HG02798 (cell line): Measurements from ENCODE around the gene HBD.

Experiments used
- ATAC-seq: cut with Tn5 transposase; IDR thresholded peaks from one replicate; pipeline ENCODE4 v1.9.1; 2021; ENCODE audit warnings: mild to moderate bottlenecking; ENCODE audit not compliant: unreplicated experiment, poor library complexity

Gene HBD

DNA sequence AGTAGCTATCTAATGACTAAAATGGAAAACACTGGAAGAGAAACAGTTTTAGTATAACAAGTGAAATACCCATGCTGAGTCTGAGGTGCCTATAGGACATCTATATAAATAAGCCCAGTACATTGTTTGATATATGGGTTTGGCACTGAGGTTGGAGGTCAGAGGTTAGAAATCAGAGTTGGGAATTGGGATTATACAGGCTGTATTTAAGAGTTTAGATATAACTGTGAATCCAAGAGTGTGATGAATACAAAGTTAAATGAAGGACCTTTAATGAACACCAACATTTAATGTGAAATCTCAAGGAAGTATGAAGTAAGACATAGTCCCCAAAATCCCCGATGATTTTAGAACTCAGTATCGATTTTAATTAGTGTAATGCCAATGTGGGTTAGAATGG lies 3.1 kb upstream of the HBD start:
- no peak for ATAC-seq

DNA sequence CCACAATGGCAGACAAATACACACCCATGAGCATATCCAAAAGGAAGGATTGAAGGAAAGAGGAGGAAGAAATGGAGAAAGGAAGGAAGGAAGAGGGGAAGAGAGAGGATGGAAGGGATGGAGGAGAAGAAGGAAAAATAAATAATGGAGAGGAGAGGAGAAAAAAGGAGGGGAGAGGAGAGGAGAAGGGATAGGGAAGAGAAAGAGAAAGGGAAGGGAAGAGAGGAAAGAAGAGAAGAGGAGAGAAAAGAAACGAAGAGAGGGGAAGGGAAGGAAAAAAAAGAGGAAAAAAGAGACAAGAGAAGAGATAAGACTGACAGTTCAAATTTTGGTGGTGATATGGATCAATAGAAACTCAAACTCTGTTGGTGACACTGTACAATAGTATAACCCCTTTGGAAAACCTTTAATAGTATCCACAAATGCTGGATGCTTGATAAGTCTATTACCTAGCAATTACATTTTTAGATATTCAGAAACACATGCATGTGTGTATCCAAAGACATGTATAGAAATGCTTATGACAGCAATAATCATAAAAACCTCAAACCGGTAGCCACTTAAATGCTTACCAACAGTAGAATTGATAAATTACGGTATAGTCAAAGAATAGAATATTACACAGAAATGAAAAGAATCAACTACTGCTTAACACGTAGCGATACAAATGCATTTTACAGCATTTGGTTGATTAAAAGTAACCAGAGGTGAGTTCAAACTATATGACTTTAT lies 1.2 kb upstream of the HBD start:
- ATAC-seq, result no peak

GRCh38 chr11:5233307-5233706 lies 976 bp downstream of the HBD start:
- no peak for ATAC-seq

GRCh38 chr11:5232821-5233220 lies 1.5 kb downstream of the HBD start:
- no peak for ATAC-seq

DNA sequence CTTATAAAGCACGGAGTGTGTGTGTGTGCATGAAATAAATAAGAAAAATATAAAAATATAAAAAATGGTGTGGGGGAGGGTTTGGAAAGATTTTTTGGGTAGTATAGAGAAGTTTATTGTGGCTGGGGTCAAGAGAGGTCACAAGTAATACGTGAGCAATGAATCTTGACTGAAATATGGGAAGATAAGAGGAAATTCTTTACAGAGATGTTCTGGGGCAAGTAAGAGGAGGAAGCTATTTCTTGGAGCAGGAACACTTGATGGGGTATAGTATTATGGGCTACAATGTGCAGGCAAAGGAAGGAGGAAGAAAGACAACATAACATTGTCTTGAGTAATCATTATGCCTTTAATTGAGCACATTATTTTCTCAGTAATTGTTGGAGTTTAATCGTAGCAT lies 2.1 kb downstream of the HBD start:
- no peak for ATAC-seq

GRCh38 chr11:5231111-5231510 lies 3.2 kb downstream of the HBD start:
- no peak for ATAC-seq

GRCh38 chr11:5230266-5230665 lies 4.0 kb downstream of the HBD start:
- no peak for ATAC-seq

DNA sequence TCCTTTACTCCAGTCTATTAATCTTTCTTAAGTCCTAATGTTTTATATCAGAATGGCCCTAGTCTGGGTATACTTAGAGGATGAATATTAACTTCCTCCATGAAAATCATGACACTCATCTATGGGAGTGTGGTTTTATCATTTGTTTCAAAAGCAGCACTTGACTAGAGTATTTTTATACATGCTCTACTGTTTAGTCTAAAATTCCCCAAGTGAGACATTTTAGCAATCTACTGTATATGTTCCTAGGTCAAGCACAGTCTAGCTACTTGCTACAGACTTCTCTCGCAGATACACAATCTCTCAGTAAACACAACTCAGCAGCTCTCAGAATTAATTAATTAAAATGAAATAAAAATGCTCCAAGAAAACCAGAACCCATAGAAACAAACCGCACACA lies 4.5 kb downstream of the HBD start:
- no peak for ATAC-seq

GRCh38 chr11:5229356-5229755 lies 4.9 kb downstream of the HBD start:
- ATAC-seq, result no peak

DNA sequence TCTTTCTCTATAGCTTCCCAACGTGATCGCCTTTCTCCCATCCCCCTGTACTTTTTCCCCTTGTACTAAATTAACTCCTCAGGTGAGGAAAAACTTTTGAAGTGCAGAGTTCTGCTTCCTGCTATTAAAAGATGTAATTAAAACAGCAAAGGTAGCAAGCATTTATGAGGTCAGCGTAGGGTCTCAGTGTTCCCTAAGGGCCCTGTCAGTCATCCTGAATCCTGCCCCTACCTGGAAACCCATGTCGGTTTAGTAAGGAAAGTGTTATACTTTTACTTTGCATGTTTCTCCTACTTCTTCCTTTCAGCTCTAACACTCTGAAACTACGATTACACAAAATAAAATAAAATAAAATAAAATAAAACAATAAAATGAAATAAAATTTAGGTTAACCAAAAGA lies 6.2 kb downstream of the HBD start:
- ATAC-seq, result no peak

- ATAC-seq, result no peak
These were observed 6.6 kb downstream of the HBD start for GRCh38 chr11:5227681-5228080.

DNA sequence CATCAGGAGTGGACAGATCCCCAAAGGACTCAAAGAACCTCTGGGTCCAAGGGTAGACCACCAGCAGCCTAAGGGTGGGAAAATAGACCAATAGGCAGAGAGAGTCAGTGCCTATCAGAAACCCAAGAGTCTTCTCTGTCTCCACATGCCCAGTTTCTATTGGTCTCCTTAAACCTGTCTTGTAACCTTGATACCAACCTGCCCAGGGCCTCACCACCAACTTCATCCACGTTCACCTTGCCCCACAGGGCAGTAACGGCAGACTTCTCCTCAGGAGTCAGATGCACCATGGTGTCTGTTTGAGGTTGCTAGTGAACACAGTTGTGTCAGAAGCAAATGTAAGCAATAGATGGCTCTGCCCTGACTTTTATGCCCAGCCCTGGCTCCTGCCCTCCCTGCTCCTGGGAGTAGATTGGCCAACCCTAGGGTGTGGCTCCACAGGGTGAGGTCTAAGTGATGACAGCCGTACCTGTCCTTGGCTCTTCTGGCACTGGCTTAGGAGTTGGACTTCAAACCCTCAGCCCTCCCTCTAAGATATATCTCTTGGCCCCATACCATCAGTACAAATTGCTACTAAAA lies 7.5 kb downstream of the HBD start, which contains the start of gene HBB:
TSS of gene HBB (minus strand) at position 340 of the 579 bp plus-strand sequence. CDS start at position 290, 50 bp downstream.
- ATAC-seq, result no peak

DNA sequence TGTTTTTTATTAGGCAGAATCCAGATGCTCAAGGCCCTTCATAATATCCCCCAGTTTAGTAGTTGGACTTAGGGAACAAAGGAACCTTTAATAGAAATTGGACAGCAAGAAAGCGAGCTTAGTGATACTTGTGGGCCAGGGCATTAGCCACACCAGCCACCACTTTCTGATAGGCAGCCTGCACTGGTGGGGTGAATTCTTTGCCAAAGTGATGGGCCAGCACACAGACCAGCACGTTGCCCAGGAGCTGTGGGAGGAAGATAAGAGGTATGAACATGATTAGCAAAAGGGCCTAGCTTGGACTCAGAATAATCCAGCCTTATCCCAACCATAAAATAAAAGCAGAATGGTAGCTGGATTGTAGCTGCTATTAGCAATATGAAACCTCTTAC lies 8.8 kb downstream of the HBD start:
- no peak for ATAC-seq

DNA sequence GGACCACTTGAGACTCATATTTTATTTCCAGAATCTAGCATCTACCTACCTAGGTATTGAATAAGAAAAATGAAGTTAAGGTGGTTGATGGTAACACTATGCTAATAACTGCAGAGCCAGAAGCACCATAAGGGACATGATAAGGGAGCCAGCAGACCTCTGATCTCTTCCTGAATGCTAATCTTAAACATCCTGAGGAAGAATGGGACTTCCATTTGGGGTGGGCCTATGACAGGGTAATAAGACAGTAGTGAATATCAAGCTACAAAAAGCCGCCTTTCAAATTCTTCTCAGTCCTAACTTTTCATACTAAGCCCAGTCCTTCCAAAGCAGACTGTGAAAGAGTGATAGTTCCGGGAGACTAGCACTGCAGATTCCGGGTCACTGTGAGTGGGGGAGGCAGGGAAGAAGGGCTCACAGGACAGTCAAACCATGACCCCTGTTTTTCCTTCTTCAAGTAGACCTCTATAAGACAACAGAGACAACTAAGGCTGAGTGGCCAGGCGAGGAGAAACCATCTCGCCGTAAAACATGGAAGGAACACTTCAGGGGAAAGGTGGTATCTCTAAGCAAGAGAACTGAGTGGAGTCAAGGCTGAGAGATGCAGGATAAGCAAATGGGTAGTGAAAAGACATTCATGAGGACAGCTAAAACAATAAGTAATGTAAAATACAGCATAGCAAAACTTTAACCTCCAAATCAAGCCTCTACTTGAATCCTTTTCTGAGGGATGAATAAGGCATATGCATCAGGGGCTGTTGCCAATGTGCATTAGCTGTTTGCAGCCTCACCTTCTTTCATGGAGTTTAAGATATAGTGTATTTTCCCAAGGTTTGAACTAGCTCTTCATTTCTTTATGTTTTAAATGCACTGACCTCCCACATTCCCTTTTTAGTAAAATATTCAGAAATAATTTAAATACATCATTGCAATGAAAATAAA lies 9.5 kb downstream of the HBD start:
- ATAC-seq, result no peak

DNA sequence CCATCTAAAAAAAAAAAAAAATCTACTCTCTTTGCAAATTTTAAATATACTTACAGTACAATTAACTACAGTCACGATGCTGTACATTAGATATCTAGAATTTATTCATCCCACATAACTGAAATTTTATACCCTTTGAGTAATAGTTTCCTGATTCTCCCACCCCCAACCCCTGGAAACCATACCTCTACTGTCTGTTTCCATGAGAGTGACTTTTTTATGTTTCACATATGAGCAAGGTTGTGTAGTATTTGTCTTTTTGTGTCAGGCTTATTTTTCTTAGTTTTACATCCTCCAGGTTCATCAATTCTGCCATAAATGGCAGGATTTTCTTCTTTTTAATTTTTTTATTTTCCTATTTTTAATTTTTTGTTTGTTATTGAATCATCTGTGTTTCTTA lies 10.6 kb downstream of the HBD start:
- ATAC-seq, result no peak

- ATAC-seq, result no peak
These were observed 11.1 kb downstream of the HBD start for GRCh38 chr11:5223146-5223545.

GRCh38 chr11:5210376-5210885 lies 23.9 kb downstream of the HBD start:
- no peak for ATAC-seq

DNA sequence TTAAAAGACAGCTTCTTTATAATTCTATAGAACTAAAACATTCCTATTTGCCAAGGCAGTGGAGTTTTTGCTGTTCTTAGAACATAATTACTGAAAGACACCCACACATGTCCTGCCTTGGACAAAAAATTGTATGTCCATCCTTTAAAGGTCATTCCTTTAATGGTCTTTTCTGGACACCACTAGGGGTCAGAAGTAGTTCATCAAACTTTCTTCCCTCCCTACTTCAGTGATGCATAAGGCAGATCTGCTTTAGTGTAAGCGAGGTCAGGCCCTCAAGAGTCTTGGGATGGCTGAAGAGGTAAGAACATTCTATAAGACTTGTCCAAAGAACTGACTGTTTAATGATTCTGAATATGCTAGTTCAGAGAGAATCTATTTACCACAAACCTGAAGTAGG lies 29.5 kb downstream of the HBD start:
- ATAC-seq, result peak; percentile 86

DNA sequence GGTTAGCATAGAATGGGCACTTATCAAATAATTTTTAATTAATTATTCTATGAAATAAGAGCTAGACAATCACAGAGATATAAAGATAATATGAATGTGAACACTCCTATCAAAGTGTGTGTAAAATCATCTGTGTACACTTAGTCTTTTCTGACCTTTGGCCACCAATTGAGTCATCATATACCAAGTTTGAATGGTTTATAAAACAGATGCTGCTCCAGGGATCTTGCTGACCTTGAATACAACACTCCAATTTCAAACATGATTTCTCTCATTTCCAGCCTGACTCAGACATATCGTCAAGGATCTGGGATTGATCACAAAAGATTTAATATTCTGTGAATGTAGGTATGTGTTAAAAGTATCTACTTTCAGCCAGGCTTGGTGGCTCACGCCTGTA lies 30.9 kb downstream of the HBD start:
- ATAC-seq, result no peak

- no peak for ATAC-seq
These were observed 33.7 kb downstream of the HBD start, which contains the start of gene OR51V1 for GRCh38 chr11:5200582-5200981. TSS of gene OR51V1 (minus strand) at chr11:5200682. CDS start at chr11:5200682, 0 bp downstream.

GRCh38 chr11:5198285-5198684 lies 36.0 kb downstream of the HBD start:
- ATAC-seq, result no peak
